Measurements from ENCODE around the gene TEX48. TPM values are rescaled to one million over a fixed set of nuclear protein-coding genes. Genes with fewer than 3 reads are reported as not detected.

Gene TEX48
- total RNA-seq, 3 donors from 2014 or later: not detected

GRCh38 chr9:114688909-114689610 lies 7.1 kb upstream of the TEX48 start:
- Histone ChIP-seq H3K9me3 (no peaks in the 10 kb centered on the region), H3K4me3 (no peak overlapping the region), H3K27me3 (no peaks in the 10 kb centered on the region), H3K27ac (no peak overlapping the region), H3K36me3 (no peaks in the 10 kb centered on the region), H3K4me1 (no peaks in the 10 kb centered on the region)
- intact Hi-C loops (cut with DNase I; ENCODE audit: low total_unique reads): no loop called here
- TF ChIP-seq POLR2AphosphoS5 (IDR thresholded peaks at IDR 0.05) (no peak), POLR2A (IDR thresholded peaks at IDR 0.05) (no peak), CTCF (IDR thresholded peaks at IDR 0.05) (no peak)
- no peak for DNase-seq (ENCODE audit: low spot score in 2 of 2)

- intact Hi-C loops (cut with DNase I; ENCODE audit: low total_unique reads): no loop called here
- Histone ChIP-seq H3K27me3 (no peaks in the 10 kb centered on the region), H3K4me1 (no peaks in the 10 kb centered on the region), H3K4me3 (no peak overlapping the region), H3K36me3 (no peaks in the 10 kb centered on the region), H3K9me3 (no peaks in the 10 kb centered on the region), H3K27ac (no peak overlapping the region)
- TF ChIP-seq POLR2A (IDR thresholded peaks at IDR 0.05): no peak
- no peak for TF ChIP-seq CTCF (IDR thresholded peaks at IDR 0.05)
- no peak for TF ChIP-seq POLR2AphosphoS5 (IDR thresholded peaks at IDR 0.05)
- no peak for DNase-seq (ENCODE audit: low spot score in 2 of 2)
Observed at GRCh38 chr9:114688379-114688778, 6.4 kb upstream of the TEX48 start.

- TF ChIP-seq POLR2A (IDR thresholded peaks at IDR 0.05): no peak
- no peak for TF ChIP-seq CTCF (IDR thresholded peaks at IDR 0.05)
- TF ChIP-seq POLR2AphosphoS5 (IDR thresholded peaks at IDR 0.05): no peak
- Histone ChIP-seq H3K9me3 (no peaks in the 10 kb centered on the region), H3K36me3 (no peaks in the 10 kb centered on the region), H3K4me3 (no peak overlapping the region), H3K27ac (no peak overlapping the region), H3K4me1 (no peaks in the 10 kb centered on the region), H3K27me3 (no peaks in the 10 kb centered on the region)
- intact Hi-C loops (cut with DNase I; ENCODE audit: low total_unique reads): no loop called here
- no peak for DNase-seq (ENCODE audit: low spot score in 2 of 2)
Observed at GRCh38 chr9:114687034-114687433, 5.0 kb upstream of the TEX48 start.

- Histone ChIP-seq H3K27me3 (no peaks in the 10 kb centered on the region), H3K4me3 (no peak overlapping the region), H3K27ac (no peak overlapping the region), H3K36me3 (no peaks in the 10 kb centered on the region), H3K4me1 (no peaks in the 10 kb centered on the region), H3K9me3 (no peaks in the 10 kb centered on the region)
- no peak for DNase-seq (ENCODE audit: low spot score in 2 of 2)
- TF ChIP-seq POLR2A (IDR thresholded peaks at IDR 0.05) (no peak), POLR2AphosphoS5 (IDR thresholded peaks at IDR 0.05) (no peak)
- intact Hi-C loops (cut with DNase I; ENCODE audit: low total_unique reads): no loop called here
Observed at GRCh38 chr9:114685951-114686350, 4.0 kb upstream of the TEX48 start.

- intact Hi-C loops (cut with DNase I; ENCODE audit: low total_unique reads): no loop called here
- no peak for DNase-seq (ENCODE audit: low spot score in 2 of 2)
- H3K4me1 ChIP-seq: no peaks in the 10 kb centered on the region
Observed at GRCh38 chr9:114684036-114684435, 2.0 kb upstream of the TEX48 start.

More at GRCh38 chr9:114684036-114684435, 2.0 kb upstream of the TEX48 start:
- Histone ChIP-seq H3K4me3 (no peak overlapping the region), H3K36me3 (no peaks in the 10 kb centered on the region), H3K9me3 (no peaks in the 10 kb centered on the region), H3K27ac (no peak overlapping the region), H3K27me3 (no peaks in the 10 kb centered on the region)
- no peak for TF ChIP-seq POLR2A (IDR thresholded peaks at IDR 0.05)
- TF ChIP-seq CTCF (IDR thresholded peaks at IDR 0.05): no peak
- TF ChIP-seq POLR2AphosphoS5 (IDR thresholded peaks at IDR 0.05): no peak
